H1 (cell line): ENCODE data around the gene C1QTNF1. TPM values are rescaled to one million over a fixed set of nuclear protein-coding genes. Genes with fewer than 3 reads are reported as not detected.

Source experiments
- EGR1 ChIP-seq: IDR thresholded peaks from 2 replicates; pipeline ENCODE4 v1.6.1; 2011; ENCODE audit warnings: low read depth, low read length, borderline replicate concordance
- SRF ChIP-seq: IDR thresholded peaks from 2 replicates; pipeline ENCODE4 v1.6.1; 2011; ENCODE audit warnings: mild to moderate bottlenecking, low read depth, low read length, moderate library complexity
- polyA plus RNA-seq, 7 experiments: library from polyadenylated mRNA; depleted of rRNA in 3 of 7; stranded (reverse) in 5 of 7; unstranded in 2 of 7; fragments of >200 nt in 5 of 7; fragments of 200-250 nt in 2 of 7; gene quantifications; 1 replicate in 5 of 7; 2 replicates in 1 of 7; 4 replicates in 1 of 7; pipeline versions ENCODE4 v1.2.1 to v1.2.3, GENCODE V29; 2011 to 2013; ENCODE audit warnings: missing spikeins in 2 of 7, mixed read lengths in 2 of 7
- total RNA-seq: library from RNA; stranded (reverse); fragmentation: NEBNext Ultra II Directional; extraction: Animal tissue kit (Norgen Biotek cat#: 25700); gene quantifications from 2 replicates; pipeline ENCODE4 v1.2.1, GENCODE V29; 2021

The C1QTNF1 gene
- total and polyA plus RNA-seq, 2 of the 8 experiments (the other 6 are each of a cell fraction or from before 2014, with no cell fraction given) = 1.5 to 2.5 TPM

GRCh38 chr17:79014158-79014758 lies 9.7 kb upstream of the C1QTNF1 start (continued):
- TF ChIP-seq SRF (no peak), EGR1 (no peak)
